Nephron (organoid): ENCODE data around the gene RASGRF2.

Experiments used
- H3K27ac Mint-ChIP-seq, 3 experiments: 2 replicates each; pipeline ENCODE4 v1.8.0; 2020; ENCODE audit warnings: mixed read lengths in 3 of 3, mild to moderate bottlenecking in 2 of 3, moderate library complexity in 1 of 3
- H3K27me3 Mint-ChIP-seq: 2 replicates; pipeline ENCODE4 v1.8.0; 2021; ENCODE audit warnings: low read depth, mild to moderate bottlenecking, moderate library complexity, mixed read lengths
- H3K36me3 Mint-ChIP-seq: 2 replicates; pipeline ENCODE4 v1.8.0; 2020; ENCODE audit warnings: low read depth, mixed read lengths
- H3K4me1 Mint-ChIP-seq: 2 replicates; pipeline ENCODE4 v1.8.0; 2020; ENCODE audit warnings: mixed read lengths
- H3K4me3 Mint-ChIP-seq, 3 experiments: 2 replicates each; pipeline ENCODE4 v1.8.0; 2020; ENCODE audit warnings: mild to moderate bottlenecking in 3 of 3, mixed read lengths in 3 of 3, moderate library complexity in 2 of 3
- H3K9me3 Mint-ChIP-seq: 2 replicates; pipeline ENCODE4 v1.8.0; 2020; ENCODE audit warnings: mixed read lengths
- TF ChIP-seq, protein P1 (sequence below), 3 experiments: fragments of 200-600 bp; sonication (generic); IDR thresholded peaks; one replicate each; pipeline ENCODE4 v1.5.0; 2021; ENCODE audit warnings: antibody characterized with exemption in 3 of 3; ENCODE audit not compliant: unreplicated experiment in 3 of 3

Gene RASGRF2

DNA sequence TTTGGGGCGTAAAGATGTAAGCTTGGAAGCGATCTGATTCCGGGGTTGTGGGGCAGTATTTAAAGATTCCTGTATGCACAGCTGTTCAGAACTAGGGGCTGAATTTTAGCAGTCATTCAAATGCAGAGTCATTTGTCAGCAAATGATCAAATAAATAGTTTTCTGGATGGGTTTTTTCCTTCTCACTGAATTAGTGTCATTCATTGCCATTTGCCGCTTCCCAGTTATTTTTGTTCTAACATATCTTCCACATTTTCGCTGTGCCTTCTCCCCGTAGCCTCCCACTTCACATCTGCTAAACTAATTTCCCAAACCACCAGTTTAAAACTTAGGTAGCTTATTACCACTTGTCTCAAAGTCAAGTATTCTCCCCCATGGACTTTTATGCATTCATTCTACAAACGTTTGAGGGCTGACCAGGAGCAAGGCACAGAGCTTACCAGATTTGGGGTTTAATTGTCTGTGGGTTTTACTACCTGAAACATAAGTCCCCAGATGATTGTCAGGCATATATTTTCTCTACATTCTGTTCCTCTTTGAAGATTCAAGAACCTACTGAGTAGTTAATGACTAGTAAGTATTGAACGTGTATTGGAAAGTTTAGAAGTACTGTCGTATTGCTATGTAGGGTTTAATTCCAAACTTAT is 231.7 kb downstream of the RASGRF2 start:
- Mint-ChIP-seq H3K4me3 (no peak overlapping the region), H3K36me3 (no peaks in the 10 kb centered on the region), H3K27me3 (peaks cover 4% of the 10 kb centered on the region), H3K4me1 (peaks cover 29% of the 10 kb centered on the region), H3K27ac (no peak overlapping the region), H3K9me3 (no peaks in the 10 kb centered on the region)
- TF ChIP-seq, protein P1, sequence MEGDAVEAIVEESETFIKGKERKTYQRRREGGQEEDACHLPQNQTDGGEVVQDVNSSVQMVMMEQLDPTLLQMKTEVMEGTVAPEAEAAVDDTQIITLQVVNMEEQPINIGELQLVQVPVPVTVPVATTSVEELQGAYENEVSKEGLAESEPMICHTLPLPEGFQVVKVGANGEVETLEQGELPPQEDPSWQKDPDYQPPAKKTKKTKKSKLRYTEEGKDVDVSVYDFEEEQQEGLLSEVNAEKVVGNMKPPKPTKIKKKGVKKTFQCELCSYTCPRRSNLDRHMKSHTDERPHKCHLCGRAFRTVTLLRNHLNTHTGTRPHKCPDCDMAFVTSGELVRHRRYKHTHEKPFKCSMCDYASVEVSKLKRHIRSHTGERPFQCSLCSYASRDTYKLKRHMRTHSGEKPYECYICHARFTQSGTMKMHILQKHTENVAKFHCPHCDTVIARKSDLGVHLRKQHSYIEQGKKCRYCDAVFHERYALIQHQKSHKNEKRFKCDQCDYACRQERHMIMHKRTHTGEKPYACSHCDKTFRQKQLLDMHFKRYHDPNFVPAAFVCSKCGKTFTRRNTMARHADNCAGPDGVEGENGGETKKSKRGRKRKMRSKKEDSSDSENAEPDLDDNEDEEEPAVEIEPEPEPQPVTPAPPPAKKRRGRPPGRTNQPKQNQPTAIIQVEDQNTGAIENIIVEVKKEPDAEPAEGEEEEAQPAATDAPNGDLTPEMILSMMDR (IDR thresholded peaks at IDR 0.05; ENCODE audit: unreplicated experiment in 3 of 3), result no peak

DNA sequence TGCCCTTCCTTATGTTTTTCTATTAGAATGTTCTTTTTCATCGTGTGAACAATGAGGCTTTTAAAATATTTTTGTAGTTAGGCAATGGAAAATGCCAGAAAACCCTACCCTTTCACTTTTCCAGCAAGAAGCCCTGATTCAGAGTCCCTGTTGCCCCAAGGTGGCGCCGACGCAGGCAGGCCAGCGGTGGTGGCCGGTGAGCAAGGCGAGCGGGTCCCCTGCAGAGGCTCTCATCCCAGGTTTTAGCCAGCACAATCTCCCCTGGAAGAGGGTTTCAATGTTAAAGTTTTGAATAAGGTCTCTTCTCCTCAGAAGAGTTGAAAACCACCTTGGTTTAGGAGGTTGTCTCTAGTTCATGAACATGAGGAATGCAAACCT is 232.2 kb downstream of the RASGRF2 start:
- Mint-ChIP-seq H3K4me1 (peaks cover 29% of the 10 kb centered on the region), H3K27ac (no peak overlapping the region), H3K36me3 (no peaks in the 10 kb centered on the region), H3K9me3 (no peaks in the 10 kb centered on the region), H3K27me3 (peaks cover 4% of the 10 kb centered on the region), H3K4me3 (no peak overlapping the region)
- TF ChIP-seq, protein P1 (IDR thresholded peaks at IDR 0.05; ENCODE audit: unreplicated experiment in 3 of 3), result no peak

DNA sequence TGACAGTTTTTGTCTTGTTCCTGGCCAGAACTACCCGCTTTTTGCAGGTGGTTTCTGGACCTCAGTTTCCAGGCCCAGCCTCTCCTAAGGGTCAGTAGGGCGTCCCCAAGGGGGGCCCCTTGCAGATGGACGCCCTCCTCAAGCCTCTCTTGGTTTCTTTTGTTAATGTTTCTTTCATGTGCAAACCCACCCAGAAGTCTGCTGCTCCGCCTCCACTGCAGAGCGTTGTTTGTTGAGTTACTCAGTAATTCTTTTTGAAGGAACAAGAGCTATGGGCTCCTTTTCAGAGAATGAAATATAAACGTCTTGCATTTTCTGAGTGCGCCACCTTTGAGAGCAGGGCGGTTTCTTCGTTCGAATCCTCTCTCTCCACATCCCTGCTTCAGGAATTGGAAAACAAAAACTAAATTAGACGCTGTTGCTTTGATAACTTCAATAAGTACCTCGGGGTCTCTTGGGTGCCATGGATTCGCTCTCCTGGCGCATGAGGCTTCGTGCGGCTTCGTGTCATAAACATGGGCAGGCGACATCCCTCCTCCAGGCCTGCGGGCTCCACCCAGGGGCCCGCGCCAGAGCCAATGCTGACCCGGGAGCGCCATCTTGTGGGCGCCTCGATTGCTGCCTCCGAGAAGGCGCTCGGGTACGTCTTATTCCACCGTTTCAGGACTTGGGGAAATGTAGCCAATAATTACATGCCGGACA is 234.6 kb downstream of the RASGRF2 start:
- Mint-ChIP-seq H3K9me3 (no peaks in the 10 kb centered on the region), H3K4me1 (peaks cover 26% of the 10 kb centered on the region), H3K27me3 (peaks cover 4% of the 10 kb centered on the region), H3K36me3 (no peaks in the 10 kb centered on the region), H3K4me3 (peak overlapping the region; percentile 48 to 74 (median 57)), H3K27ac (peak overlapping the region in 2 of 3 experiments; percentile 22 to 53)
- TF ChIP-seq, protein P1 (IDR thresholded peaks at IDR 0.05; ENCODE audit: unreplicated experiment in 3 of 3), result peak; percentile 94 to 98 (median 97)

DNA sequence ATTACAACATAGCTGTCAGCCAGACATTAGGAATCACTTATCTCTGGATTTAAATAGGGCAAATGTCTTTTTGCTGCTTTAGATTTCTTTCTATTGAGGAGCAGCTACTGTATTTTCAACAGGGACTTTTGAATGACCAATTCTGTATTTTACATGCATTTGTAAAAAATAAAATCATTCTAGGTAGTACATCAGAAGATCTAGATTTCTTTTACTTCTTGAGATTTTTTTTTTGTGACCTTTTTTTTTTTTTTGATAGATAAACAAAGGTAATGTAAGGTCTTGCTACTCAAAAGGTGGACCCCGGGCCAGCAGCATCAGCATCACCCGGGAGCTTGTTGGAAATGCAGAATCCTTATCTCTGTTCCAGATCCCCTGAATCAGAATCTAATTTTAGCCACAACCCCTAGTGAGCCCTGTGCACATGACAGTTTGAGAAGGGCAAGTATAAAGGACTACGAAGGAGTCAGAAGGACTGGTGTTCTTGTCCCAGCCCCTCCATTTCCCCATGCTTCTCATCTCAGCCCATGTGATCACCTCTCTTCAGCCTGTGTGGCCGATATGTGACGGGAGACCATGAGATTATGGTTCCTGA is 235.3 kb downstream of the RASGRF2 start:
- peaks cover 20% of the 10 kb centered on the region for H3K4me1 Mint-ChIP-seq
- H3K4me3 Mint-ChIP-seq, result no peak overlapping the region
- H3K36me3 Mint-ChIP-seq, result no peaks in the 10 kb centered on the region
- H3K9me3 Mint-ChIP-seq, result no peaks in the 10 kb centered on the region
- H3K27ac Mint-ChIP-seq, result peak overlapping the region in 2 of 3 experiments; percentile 22 to 53
- TF ChIP-seq, protein P1 (IDR thresholded peaks at IDR 0.05; ENCODE audit: unreplicated experiment in 3 of 3), result no peak
- peaks cover 4% of the 10 kb centered on the region for H3K27me3 Mint-ChIP-seq

DNA sequence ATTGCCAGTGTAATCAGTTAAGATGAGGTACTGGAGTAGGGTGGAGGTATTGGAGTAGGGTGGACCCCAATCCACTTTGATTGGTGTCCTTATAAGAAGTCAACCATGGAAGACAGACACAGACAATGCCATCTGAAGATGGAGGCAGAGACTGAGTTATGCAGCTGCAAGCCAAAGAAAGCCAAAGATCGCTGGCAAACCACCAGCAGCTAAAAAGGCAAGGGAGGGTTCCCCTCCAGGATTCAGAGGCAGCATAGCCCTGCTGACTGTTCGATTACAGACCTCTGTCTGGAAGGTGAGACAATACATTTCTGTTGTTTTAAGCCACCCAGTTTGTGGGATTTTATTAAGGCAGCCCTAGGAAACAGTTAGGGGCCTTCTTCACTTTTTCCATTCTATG is 242.5 kb downstream of the RASGRF2 start:
- Mint-ChIP-seq H3K27ac (no peak overlapping the region), H3K4me1 (no peaks in the 10 kb centered on the region), H3K36me3 (no peaks in the 10 kb centered on the region), H3K27me3 (peaks cover 8% of the 10 kb centered on the region), H3K9me3 (no peaks in the 10 kb centered on the region), H3K4me3 (no peak overlapping the region)
- TF ChIP-seq, protein P1 (IDR thresholded peaks at IDR 0.05; ENCODE audit: unreplicated experiment in 3 of 3), result no peak
